ENCODE results near the gene TRPT1. TPM values are rescaled to one million over a fixed set of nuclear protein-coding genes. Genes with fewer than 3 reads are reported as not detected.
A peak's percentile ranks its signal among the peaks of the same experiment; 100 is the strongest.

Gene TRPT1
- total and polyA plus RNA-seq, 9 of the 15 experiments (the other 6 are each of a cell fraction or from before 2014, with no cell fraction given), result 4.6 to 41.7 (median 23.1) TPM

GRCh38 chr11:64269540-64270220 is 43.7 kb upstream of the TRPT1 start (continued):
- TF ChIP-seq ZNF133 (CRISPR knock-in tag; IDR thresholded peaks at IDR 0.05), result 0 out of 2 replicates have a peak, but pooled peaks have one; percentile 47
- TF ChIP-seq THRAP3 (IDR thresholded peaks at IDR 0.05; ENCODE audit: borderline replicate concordance), result no peak
- no peak for TF ChIP-seq SMARCA4 (IDR thresholded peaks at IDR 0.05)
- no peak for TF ChIP-seq SNIP1 (IDR thresholded peaks at IDR 0.05; ENCODE audit: low read depth)
- no peak for TF ChIP-seq ZC3H8 (IDR thresholded peaks at IDR 0.05)
- no peak for TF ChIP-seq MECOM (CRISPR knock-in tag; IDR thresholded peaks at IDR 0.05)
- TF ChIP-seq BRF1 (IDR thresholded peaks at IDR 0.05; ENCODE audit: borderline replicate concordance, extremely low read depth, insufficient read length), result no peak
- no peak for TF ChIP-seq NUFIP1 (IDR thresholded peaks at IDR 0.05; ENCODE audit: partially characterized antibody)
- TF ChIP-seq ZMIZ1 (IDR thresholded peaks at IDR 0.05; ENCODE audit: low read depth in 2 of 2, low read length in 2 of 2), result no peak
- no peak for TF ChIP-seq RFX1 (IDR thresholded peaks at IDR 0.05)
- TF ChIP-seq ILF3 (IDR thresholded peaks at IDR 0.05; ENCODE audit: borderline replicate concordance), result 0 out of 2 replicates have a peak, but pooled peaks have one; percentile 1
- peak; percentile 65 for TF ChIP-seq HNRNPLL (IDR thresholded peaks at IDR 0.05; ENCODE audit: low read depth, low read length, poor library complexity, severe bottlenecking)
- TF ChIP-seq E4F1 (CRISPR knock-in tag; IDR thresholded peaks at IDR 0.05; ENCODE audit: borderline replicate concordance), result no peak
- peak; percentile 43 to 49; a peak in 1 of 4 replicates for TF ChIP-seq ETV6 (IDR thresholded peaks at IDR 0.05; ENCODE audit: borderline replicate concordance in 1 of 2, low read depth in 2 of 2, low read length in 1 of 2)
- 0 out of 2 replicates have a peak, but pooled peaks have one; percentile 65 for TF ChIP-seq ETV6 (CRISPR knock-in tag; IDR thresholded peaks at IDR 0.05; ENCODE audit: borderline replicate concordance)
- TF ChIP-seq ARID4B (CRISPR knock-in tag; IDR thresholded peaks at IDR 0.05), result peak; percentile 65; the same call in 1 of the 2 replicates
- no peak for TF ChIP-seq XRCC4 (IDR thresholded peaks at IDR 0.05; ENCODE audit: extremely low read depth, insufficient read depth, insufficient read length)
